Measurements from ENCODE around the gene MSL3.

DNA sequence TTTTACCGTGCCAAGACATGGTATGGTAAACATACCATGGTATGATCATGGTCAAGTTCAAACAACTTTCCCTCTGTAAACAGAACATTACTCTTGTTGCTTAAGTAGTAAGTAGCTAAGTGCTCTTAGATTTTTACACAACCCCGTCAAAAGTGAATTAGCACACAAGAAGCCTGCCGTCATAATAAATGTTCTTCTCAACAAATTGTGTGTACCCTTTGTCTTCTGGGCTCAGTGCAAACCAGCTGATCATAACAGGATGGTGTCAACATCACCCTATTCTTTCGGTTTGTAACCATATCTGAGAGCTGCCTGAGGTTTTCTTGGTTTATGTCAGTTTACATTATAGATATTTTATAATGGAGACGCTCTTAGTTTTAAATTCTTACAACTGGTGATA is 28.8 kb downstream of the MSL3 start:
- TF ChIP-seq, protein P1, sequence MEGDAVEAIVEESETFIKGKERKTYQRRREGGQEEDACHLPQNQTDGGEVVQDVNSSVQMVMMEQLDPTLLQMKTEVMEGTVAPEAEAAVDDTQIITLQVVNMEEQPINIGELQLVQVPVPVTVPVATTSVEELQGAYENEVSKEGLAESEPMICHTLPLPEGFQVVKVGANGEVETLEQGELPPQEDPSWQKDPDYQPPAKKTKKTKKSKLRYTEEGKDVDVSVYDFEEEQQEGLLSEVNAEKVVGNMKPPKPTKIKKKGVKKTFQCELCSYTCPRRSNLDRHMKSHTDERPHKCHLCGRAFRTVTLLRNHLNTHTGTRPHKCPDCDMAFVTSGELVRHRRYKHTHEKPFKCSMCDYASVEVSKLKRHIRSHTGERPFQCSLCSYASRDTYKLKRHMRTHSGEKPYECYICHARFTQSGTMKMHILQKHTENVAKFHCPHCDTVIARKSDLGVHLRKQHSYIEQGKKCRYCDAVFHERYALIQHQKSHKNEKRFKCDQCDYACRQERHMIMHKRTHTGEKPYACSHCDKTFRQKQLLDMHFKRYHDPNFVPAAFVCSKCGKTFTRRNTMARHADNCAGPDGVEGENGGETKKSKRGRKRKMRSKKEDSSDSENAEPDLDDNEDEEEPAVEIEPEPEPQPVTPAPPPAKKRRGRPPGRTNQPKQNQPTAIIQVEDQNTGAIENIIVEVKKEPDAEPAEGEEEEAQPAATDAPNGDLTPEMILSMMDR (IDR thresholded peaks at IDR 0.05), result no peak
- TF ChIP-seq POLR2A (IDR thresholded peaks at IDR 0.05), result no peak
